ENCODE results near the gene TRIM28. TPM values are rescaled to one million over a fixed set of nuclear protein-coding genes. Genes with fewer than 3 reads are reported as not detected.

Gene TRIM28
- polyA plus RNA-seq, 1 donor from 2014 or later: 256 TPM

- no peaks in the 10 kb centered on the region for H3K9me2 ChIP-seq (ENCODE audit: insufficient read depth, low read length)
- H3K4me2 ChIP-seq (ENCODE audit: low read length): peak within 1 kb of the TSS; percentile 93
- peak within 1 kb of the TSS; percentile 98 for H3K27ac ChIP-seq (ENCODE audit: low read length)
- H3K36me3 ChIP-seq (ENCODE audit: insufficient read depth, low read length): no peaks in the 10 kb centered on the region
- H3K27me3 ChIP-seq (ENCODE audit: insufficient read depth, low read depth, low read length): no peaks in the 10 kb centered on the region
- H3F3A ChIP-seq (ENCODE audit: insufficient read depth, low read length, poor library complexity, severe bottlenecking): peaks cover 16% of the 10 kb centered on the region
- H3K9ac ChIP-seq (ENCODE audit: low read length): peak within 1 kb of the TSS; percentile 98
- no peak for TF ChIP-seq TAF1 (IDR thresholded peaks at IDR 0.05; ENCODE audit: low read depth)
- no peak for TF ChIP-seq MXI1 (conservative IDR thresholded peaks at IDR 0.05; ENCODE audit: poor library complexity, severe bottlenecking)
- peaks cover 19% of the 10 kb centered on the region for H3K79me2 ChIP-seq (replicated peaks; ENCODE audit: insufficient read depth, low read length)
- peak within 1 kb of the TSS; percentile 76 for H3K4me3 ChIP-seq (ENCODE audit: low read length)
- no peaks in the 10 kb centered on the region for H3K9me3 ChIP-seq (ENCODE audit: low read length)
- peaks cover 6% of the 10 kb centered on the region for H4K20me1 ChIP-seq (ENCODE audit: insufficient read depth)
- peak within 1 kb of the TSS; percentile 84 for H2AFZ ChIP-seq (ENCODE audit: low read depth, low read length)
These were observed 14.3 kb downstream of the TRIM28 start, which contains the start of gene UBE2M for GRCh38 chr19:58558066-58558622. Gene UBE2M, minus strand, starts transcription at chr19:58558611. Its CDS starts 230 bp downstream, at chr19:58558381.

GRCh38 chr19:58558623-58559274 is 14.9 kb downstream of the TRIM28 start:
- Histone ChIP-seq H3K9me3 (ENCODE audit: low read length) (no peaks in the 10 kb centered on the region), H3K4me2 (ENCODE audit: low read length) (peak overlapping the region; percentile 93), H4K20me1 (ENCODE audit: insufficient read depth) (peaks cover 6% of the 10 kb centered on the region), H2AFZ (ENCODE audit: low read depth, low read length) (peak overlapping the region; percentile 84), H3K27ac (ENCODE audit: low read length) (peak overlapping the region; percentile 98), H3K36me3 (ENCODE audit: insufficient read depth, low read length) (no peaks in the 10 kb centered on the region), H3K9me2 (ENCODE audit: insufficient read depth, low read length) (no peaks in the 10 kb centered on the region), H3F3A (ENCODE audit: insufficient read depth, low read length, poor library complexity, severe bottlenecking) (peaks cover 14% of the 10 kb centered on the region), H3K79me2 (replicated peaks; ENCODE audit: insufficient read depth, low read length) (peaks cover 19% of the 10 kb centered on the region), H3K27me3 (ENCODE audit: insufficient read depth, low read depth, low read length) (no peaks in the 10 kb centered on the region), H3K9ac (ENCODE audit: low read length) (peak overlapping the region; percentile 98), H3K4me3 (ENCODE audit: low read length) (peak overlapping the region; percentile 76)
- TF ChIP-seq REST (IDR thresholded peaks at IDR 0.05; ENCODE audit: borderline replicate concordance) (peak; percentile 76), TAF1 (IDR thresholded peaks at IDR 0.05; ENCODE audit: low read depth) (peak; percentile 41), RAD21 (conservative IDR thresholded peaks at IDR 0.05) (peak; percentile 46), EZH2 (IDR thresholded peaks at IDR 0.05; ENCODE audit: borderline replicate concordance, insufficient read depth, low read length, poor library complexity, severe bottlenecking) (no peak), EP300 (conservative IDR thresholded peaks at IDR 0.05; ENCODE audit: poor library complexity, severe bottlenecking) (no peak), MXI1 (conservative IDR thresholded peaks at IDR 0.05; ENCODE audit: poor library complexity, severe bottlenecking) (no peak), CTCF (IDR thresholded peaks at IDR 0.05; ENCODE audit: poor library complexity, severe bottlenecking) (no peak), SMC3 (conservative IDR thresholded peaks at IDR 0.05; ENCODE audit: poor library complexity) (peak; percentile 10), POLR2AphosphoS5 (IDR thresholded peaks at IDR 0.05) (peak; percentile 93)
